C4-2B (cell line): Measurements from ENCODE around the gene SYNPO2L.

ENCODE experiments used
- H3K27ac ChIP-seq: fragments of 450-650 bp; 2 replicates; pipeline ENCODE4 v1.5.1; 2017
- CTCF ChIP-seq: fragments of 450-650 bp; conservative IDR thresholded peaks from 2 replicates; pipeline ENCODE4 v1.5.1; 2017; ENCODE audit warnings: mild to moderate bottlenecking
- ZFX ChIP-seq: fragments of 450-650 bp; IDR thresholded peaks from 2 replicates; pipeline ENCODE4 v1.6.1; 2017

SYNPO2L gene

GRCh38 chr10:73643362-73643761 is 12.5 kb downstream of the SYNPO2L start:
- H3K27ac ChIP-seq: 0 out of 2 replicates have a peak overlapping the region, but pooled peaks have one; percentile 1
- TF ChIP-seq CTCF: no peak
- TF ChIP-seq ZFX: no peak

- H3K27ac ChIP-seq: peak within 1 kb of the TSS; percentile 14; the same call in 1 of the 2 replicates
- TF ChIP-seq CTCF: no peak
- TF ChIP-seq ZFX: no peak
These were observed 14.3 kb downstream of the SYNPO2L start, which contains the start of gene MYOZ1 for GRCh38 chr10:73641328-73642060. Gene MYOZ1 (minus strand): TSS chr10:73641474. CDS start chr10:73640017, 1,457 bp downstream.

- TF ChIP-seq CTCF (no peak), ZFX (no peak)
- H3K27ac ChIP-seq: no peak overlapping the region
These were observed 16.5 kb downstream of the SYNPO2L start for GRCh38 chr10:73639286-73639685.

- no peak for TF ChIP-seq CTCF
- TF ChIP-seq ZFX: no peak
- H3K27ac ChIP-seq: no peak overlapping the region
These were observed 20.0 kb downstream of the SYNPO2L start for GRCh38 chr10:73635781-73636180.

- no peak overlapping the region for H3K27ac ChIP-seq
- TF ChIP-seq CTCF: no peak
- no peak for TF ChIP-seq ZFX
These were observed 21.4 kb downstream of the SYNPO2L start for GRCh38 chr10:73634421-73634820.

GRCh38 chr10:73629165-73629564 is 26.7 kb downstream of the SYNPO2L start:
- no peak for TF ChIP-seq CTCF
- TF ChIP-seq ZFX: no peak
- H3K27ac ChIP-seq: no peak overlapping the region

- no peak overlapping the region for H3K27ac ChIP-seq
- TF ChIP-seq ZFX (no peak), CTCF (no peak)
These were observed 27.4 kb downstream of the SYNPO2L start for GRCh38 chr10:73628405-73628804.
